ENCODE measurements around the gene KHNYN. TPM values are rescaled to one million over a fixed set of nuclear protein-coding genes. Genes with fewer than 3 reads are reported as not detected.
"Not testable (repeated sequence)": the region's sequence is repeated elsewhere in the genome, so short reads cannot be mapped to it uniquely, and the experiment has no call there.

Gene KHNYN
- polyA plus RNA-seq, 1 experiment, result 19.7 TPM

DNA sequence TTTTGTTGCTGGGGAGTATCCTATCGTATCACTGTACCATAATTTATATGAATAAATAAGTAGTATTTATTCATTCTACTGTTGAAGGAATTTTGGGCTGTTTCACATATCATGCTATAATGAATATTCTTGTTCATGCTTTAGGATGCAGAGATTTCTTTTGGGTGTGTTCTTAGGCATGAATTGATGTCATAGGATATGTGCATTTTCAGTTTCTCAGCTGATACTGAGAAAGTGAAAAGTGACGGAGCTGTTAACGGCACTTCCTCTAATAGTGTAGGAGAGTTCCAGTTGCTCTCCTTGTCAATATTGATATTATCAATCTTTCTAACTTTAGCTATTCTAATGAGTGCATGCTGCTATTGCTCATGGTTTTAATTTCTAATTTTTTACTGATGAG lies 36.1 kb downstream of the KHNYN start:
- TF ChIP-seq, protein P1, sequence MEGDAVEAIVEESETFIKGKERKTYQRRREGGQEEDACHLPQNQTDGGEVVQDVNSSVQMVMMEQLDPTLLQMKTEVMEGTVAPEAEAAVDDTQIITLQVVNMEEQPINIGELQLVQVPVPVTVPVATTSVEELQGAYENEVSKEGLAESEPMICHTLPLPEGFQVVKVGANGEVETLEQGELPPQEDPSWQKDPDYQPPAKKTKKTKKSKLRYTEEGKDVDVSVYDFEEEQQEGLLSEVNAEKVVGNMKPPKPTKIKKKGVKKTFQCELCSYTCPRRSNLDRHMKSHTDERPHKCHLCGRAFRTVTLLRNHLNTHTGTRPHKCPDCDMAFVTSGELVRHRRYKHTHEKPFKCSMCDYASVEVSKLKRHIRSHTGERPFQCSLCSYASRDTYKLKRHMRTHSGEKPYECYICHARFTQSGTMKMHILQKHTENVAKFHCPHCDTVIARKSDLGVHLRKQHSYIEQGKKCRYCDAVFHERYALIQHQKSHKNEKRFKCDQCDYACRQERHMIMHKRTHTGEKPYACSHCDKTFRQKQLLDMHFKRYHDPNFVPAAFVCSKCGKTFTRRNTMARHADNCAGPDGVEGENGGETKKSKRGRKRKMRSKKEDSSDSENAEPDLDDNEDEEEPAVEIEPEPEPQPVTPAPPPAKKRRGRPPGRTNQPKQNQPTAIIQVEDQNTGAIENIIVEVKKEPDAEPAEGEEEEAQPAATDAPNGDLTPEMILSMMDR (IDR thresholded peaks at IDR 0.05; ENCODE audit: insufficient read depth, low read depth, low read length), result no peak
- CTCF ChIA-PET, result interaction anchor here (1.2 kb wide), 1 partner anchor 18 kb away, joined by 3 read pairs; no protein-coding TSS in a partner anchor
- H3K27me3 ChIP-seq (ENCODE audit: control insufficient read depth, insufficient read depth, low read length), result no peaks in the 10 kb centered on the region
- no peak overlapping the region for H3K4me3 ChIP-seq (ENCODE audit: low read depth, low read length)
- no peaks in the 10 kb centered on the region for H3K36me3 ChIP-seq (ENCODE audit: control insufficient read depth, insufficient read depth, low read length)
- POLR2A ChIA-PET, result no interaction called here
- DNase-seq (ENCODE audit: low read depth), result no peak

- H3K27me3 ChIP-seq (ENCODE audit: control insufficient read depth, insufficient read depth, low read length); POLR2A ChIA-PET; H3K4me3 ChIP-seq (ENCODE audit: low read depth, low read length); H3K36me3 ChIP-seq (ENCODE audit: control insufficient read depth, insufficient read depth, low read length); DNase-seq (ENCODE audit: low read depth): not testable (repeated sequence)
- CTCF ChIA-PET, result interaction anchor here (0.9 kb wide), 1 partner anchor 12 kb away, joined by 3 read pairs; no protein-coding TSS in a partner anchor
Observed at GRCh38 chr14:24470450-24470849, 40.7 kb downstream of the KHNYN start.

DNA sequence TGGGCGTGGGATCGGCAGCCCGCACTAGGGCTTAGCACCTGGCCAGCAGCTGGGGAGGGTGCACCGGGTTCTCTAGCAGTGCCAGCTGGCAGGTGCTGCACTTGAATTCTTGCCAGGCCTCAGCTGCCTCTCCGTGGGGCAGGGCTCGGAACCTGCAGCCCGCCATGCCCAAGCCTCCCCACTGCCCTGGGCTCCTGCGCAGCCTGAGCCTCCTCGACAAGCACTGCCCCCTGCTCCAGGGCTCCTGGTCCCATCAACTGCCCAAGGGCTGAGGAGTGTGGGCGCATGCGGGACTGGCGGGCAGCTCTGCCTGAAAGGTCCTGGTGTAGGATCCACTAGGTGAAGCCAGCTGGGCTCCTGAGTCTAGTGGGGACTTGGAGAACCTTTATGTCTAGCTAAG lies 43.5 kb downstream of the KHNYN start:
- TF ChIP-seq, protein P1 (IDR thresholded peaks at IDR 0.05; ENCODE audit: insufficient read depth, low read depth, low read length), result no peak
- H3K27me3 ChIP-seq (ENCODE audit: control insufficient read depth, insufficient read depth, low read length), result no peaks in the 10 kb centered on the region
- H3K4me3 ChIP-seq (ENCODE audit: low read depth, low read length), result no peak overlapping the region
- CTCF ChIA-PET, result no interaction called here
- H3K36me3 ChIP-seq (ENCODE audit: control insufficient read depth, insufficient read depth, low read length), result no peaks in the 10 kb centered on the region
- POLR2A ChIA-PET, result no interaction called here
- no peak for DNase-seq (ENCODE audit: low read depth)

DNA sequence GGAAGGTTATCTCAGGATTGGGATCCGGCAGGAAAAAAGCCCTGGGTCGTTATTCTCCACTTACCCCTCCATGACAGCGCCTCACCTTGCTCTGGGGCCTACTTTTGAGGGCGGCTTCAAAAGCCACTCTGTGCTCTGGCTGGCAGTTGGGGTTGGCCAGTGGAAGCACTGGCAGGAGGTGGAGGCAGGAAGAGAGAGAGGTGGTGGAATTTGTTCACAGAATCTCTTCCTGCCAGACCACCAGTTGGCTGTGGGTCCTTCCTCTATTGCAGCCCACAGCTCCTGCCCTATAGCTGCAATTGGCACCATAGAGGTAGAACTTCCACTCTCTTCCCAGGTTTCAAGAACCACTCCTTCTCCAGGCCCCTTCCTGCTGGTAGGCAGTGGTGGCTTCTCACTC lies 45.5 kb downstream of the KHNYN start:
- POLR2A ChIA-PET, result no interaction called here
- TF ChIP-seq, protein P1 (IDR thresholded peaks at IDR 0.05; ENCODE audit: insufficient read depth, low read depth, low read length), result no peak
- CTCF ChIA-PET, result interaction anchor here (1.1 kb wide), 1 partner anchor 914 kb away, joined by 3 read pairs; no protein-coding TSS in a partner anchor
- Histone ChIP-seq H3K4me3 (ENCODE audit: low read depth, low read length) (no peak overlapping the region), H3K36me3 (ENCODE audit: control insufficient read depth, insufficient read depth, low read length) (no peaks in the 10 kb centered on the region), H3K27me3 (ENCODE audit: control insufficient read depth, insufficient read depth, low read length) (no peaks in the 10 kb centered on the region)
- DNase-seq (ENCODE audit: low read depth), result no peak

DNA sequence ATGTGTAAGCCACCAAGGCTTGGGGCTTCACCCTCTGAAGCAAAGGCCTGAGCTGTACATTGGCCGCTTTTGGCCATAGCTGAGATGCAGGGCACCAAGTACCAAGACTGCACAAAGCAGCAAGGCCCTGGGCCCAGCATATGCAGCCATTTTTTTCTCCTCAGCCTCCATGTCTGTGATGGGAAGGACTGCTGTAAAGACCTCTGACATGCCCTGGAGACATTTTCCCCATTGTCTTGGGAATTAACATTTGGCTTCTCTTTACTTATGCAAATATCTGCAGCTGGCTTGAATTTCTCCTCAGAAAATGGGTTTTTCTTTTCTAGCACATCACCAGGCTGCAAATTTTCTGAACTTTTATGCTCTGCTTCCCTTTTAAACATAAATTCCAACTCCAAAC lies 50.2 kb downstream of the KHNYN start:
- not testable (repeated sequence) for H3K27me3 ChIP-seq (ENCODE audit: control insufficient read depth, insufficient read depth, low read length)

GRCh38 chr14:24481622-24482324 lies 52.0 kb downstream of the KHNYN start:
- TF ChIP-seq, protein P1 (IDR thresholded peaks at IDR 0.05; ENCODE audit: insufficient read depth, low read depth, low read length), result peak; percentile 68
- H3K27me3 ChIP-seq (ENCODE audit: control insufficient read depth, insufficient read depth, low read length), result no peaks in the 10 kb centered on the region
- H3K36me3 ChIP-seq (ENCODE audit: control insufficient read depth, insufficient read depth, low read length), result no peaks in the 10 kb centered on the region
- POLR2A ChIA-PET, result no interaction called here
- CTCF ChIA-PET, result interaction anchor here (0.7 to 1.7 kb wide), 3 partner anchors 9 to 571 kb away, joined by 4 read pairs; no protein-coding TSS in a partner anchor
- DNase-seq (ENCODE audit: low read depth), result no peak
- H3K4me3 ChIP-seq (ENCODE audit: low read depth, low read length), result no peak overlapping the region

More for the DNA sequence above, 50.2 kb downstream of the KHNYN start:
- POLR2A ChIA-PET; H3K36me3 ChIP-seq (ENCODE audit: control insufficient read depth, insufficient read depth, low read length); H3K4me3 ChIP-seq (ENCODE audit: low read depth, low read length); DNase-seq (ENCODE audit: low read depth); CTCF ChIA-PET: not testable (repeated sequence)

DNA sequence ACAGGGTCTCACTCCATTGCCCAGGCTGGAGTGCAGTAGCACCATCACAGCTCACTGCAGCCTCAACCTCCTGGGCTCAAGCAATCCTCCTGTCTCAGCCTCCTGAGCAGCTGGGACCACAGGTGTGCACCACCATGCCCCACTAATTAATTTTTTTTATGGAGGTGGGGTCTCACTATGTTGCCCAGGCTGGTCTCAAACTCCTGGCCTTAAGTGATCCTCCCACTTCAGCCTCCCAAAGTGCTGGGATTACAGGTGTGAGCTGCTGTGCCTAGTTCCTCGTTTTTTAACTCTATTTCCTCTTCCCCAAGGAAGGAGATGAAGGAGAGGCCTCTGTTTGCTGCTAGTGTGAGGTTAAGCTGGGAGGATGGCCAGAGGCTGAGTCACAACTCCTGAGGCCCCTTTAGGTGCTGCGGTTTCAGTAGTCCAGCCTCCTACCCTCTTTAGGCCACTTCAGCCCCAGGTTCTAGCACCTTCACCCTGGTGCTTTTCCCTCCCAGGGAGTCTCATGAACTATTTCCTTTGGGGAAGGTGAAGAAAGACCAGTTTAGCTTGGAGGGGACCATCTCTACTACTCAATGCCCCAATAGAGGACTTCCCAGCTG lies 53.0 kb downstream of the KHNYN start:
- H3K36me3 ChIP-seq (ENCODE audit: control insufficient read depth, insufficient read depth, low read length); H3K4me3 ChIP-seq (ENCODE audit: low read depth, low read length); H3K27me3 ChIP-seq (ENCODE audit: control insufficient read depth, insufficient read depth, low read length); POLR2A ChIA-PET; DNase-seq (ENCODE audit: low read depth): not testable (repeated sequence)
- CTCF ChIA-PET, result interaction anchor here (1.0 kb wide), 1 partner anchor 17 kb away, joined by 3 read pairs; no protein-coding TSS in a partner anchor
